Liver (tissue), 9 donors: ENCODE results near the gene IL11. TPM values are rescaled to one million over a fixed set of nuclear protein-coding genes. Genes with fewer than 3 reads are reported as not detected.

ENCODE experiments used
- DNase-seq: peaks from one replicate; pipeline ENCODE4 v3.0.0-alpha.2; 2017; ENCODE audit warnings: low spot score
- H3K27ac ChIP-seq, 2 donors: one replicate each; pipeline ENCODE4 v1.7.0; 2013; ENCODE audit warnings: inconsistent platforms in 2 of 2, low read length in 2 of 2, control low read depth in 1 of 2, low read depth in 1 of 2, mild to moderate bottlenecking in 1 of 2
- H3K27me3 ChIP-seq, 4 donors: one replicate each; pipeline versions ENCODE4 v1.6.1 to v1.7.0; 2013; ENCODE audit warnings: low read length in 3 of 4, inconsistent platforms in 1 of 4, mild to moderate bottlenecking in 1 of 4, moderate library complexity in 1 of 4; ENCODE audit not compliant: control insufficient read depth in 4 of 4, insufficient read depth in 4 of 4
- H3K36me3 ChIP-seq, 4 donors: one replicate each; pipeline versions ENCODE4 v1.6.1 to v1.7.0; 2013; ENCODE audit warnings: low read length in 3 of 4, mild to moderate bottlenecking in 3 of 4, low read depth in 1 of 4, moderate library complexity in 1 of 4; ENCODE audit not compliant: control insufficient read depth in 4 of 4, insufficient read depth in 3 of 4
- H3K4me1 ChIP-seq, 4 donors: one replicate each; pipeline versions ENCODE4 v1.6.1 to v1.7.0; 2013; ENCODE audit warnings: low read length in 3 of 4, mild to moderate bottlenecking in 3 of 4, moderate library complexity in 1 of 4; ENCODE audit not compliant: control insufficient read depth in 4 of 4, insufficient read depth in 4 of 4
- H3K4me3 ChIP-seq, 3 donors: one replicate each; pipeline versions ENCODE4 v1.6.1 to v1.7.0; 2013; ENCODE audit warnings: low read length in 3 of 3, control low read depth in 1 of 3, low read depth in 1 of 3, mild to moderate bottlenecking in 1 of 3
- H3K9ac ChIP-seq, 2 donors: one replicate each; pipeline ENCODE4 v1.7.0; 2013; ENCODE audit warnings: low read length in 2 of 2, mild to moderate bottlenecking in 2 of 2, moderate library complexity in 2 of 2, control low read depth in 1 of 2, low read depth in 1 of 2
- H3K9me3 ChIP-seq, 4 donors: one replicate each; pipeline versions ENCODE4 v1.6.1 to v1.7.0; 2013; ENCODE audit warnings: low read length in 3 of 4; ENCODE audit not compliant: control insufficient read depth in 4 of 4
- CTCF ChIP-seq: fragments of 150-350 bp; IDR thresholded peaks from 2 replicates; pipeline ENCODE4 v1.5.1; 2017; ENCODE audit warnings: improper control_type of control experiment, low read depth, low read length; ENCODE audit not compliant: missing input control
- EGR1 ChIP-seq, 2 donors: IDR thresholded peaks; 2 replicates each; pipeline ENCODE4 v1.6.1; 2016 to 2018; ENCODE audit warnings: antibody characterized with exemption in 2 of 2, low read depth in 2 of 2
- FOXA1 ChIP-seq: IDR thresholded peaks from 2 replicates; pipeline ENCODE4 v1.6.1; 2016; ENCODE audit warnings: antibody characterized with exemption
- FOXA2 ChIP-seq: IDR thresholded peaks from 2 replicates; pipeline ENCODE4 v1.6.1; 2016; ENCODE audit warnings: antibody characterized with exemption
- GABPA ChIP-seq, 2 donors: IDR thresholded peaks in 1 of 2; conservative IDR thresholded peaks in 1 of 2; 2 replicates each; pipeline ENCODE4 v1.6.1; 2016; ENCODE audit warnings: antibody characterized with exemption in 2 of 2, mild to moderate bottlenecking in 1 of 2, moderate library complexity in 1 of 2
- HNF4A ChIP-seq, 2 donors: conservative IDR thresholded peaks; 2 replicates each; pipeline ENCODE4 v1.6.1; 2016; ENCODE audit warnings: antibody characterized with exemption in 2 of 2, mild to moderate bottlenecking in 2 of 2
- HNF4G ChIP-seq: IDR thresholded peaks from 2 replicates; pipeline ENCODE4 v1.6.1; 2016; ENCODE audit warnings: antibody characterized with exemption
- JUND ChIP-seq, 2 donors: IDR thresholded peaks; 2 replicates each; pipeline ENCODE4 v1.6.1; 2016; ENCODE audit warnings: antibody characterized with exemption in 2 of 2
- NR2F2 ChIP-seq: IDR thresholded peaks from 2 replicates; pipeline ENCODE4 v1.6.1; 2016; ENCODE audit warnings: antibody characterized with exemption
- RAD21 ChIP-seq, 2 donors: IDR thresholded peaks; 2 replicates each; pipeline ENCODE4 v1.6.1; 2016; ENCODE audit warnings: antibody characterized with exemption in 2 of 2, mild to moderate bottlenecking in 2 of 2
- REST ChIP-seq: IDR thresholded peaks from 2 replicates; pipeline ENCODE4 v1.6.1; 2016; ENCODE audit warnings: antibody characterized with exemption, mild to moderate bottlenecking
- RXRA ChIP-seq, 2 donors: IDR thresholded peaks; 2 replicates each; pipeline ENCODE4 v1.6.1; 2017 to 2018; ENCODE audit warnings: antibody characterized with exemption in 2 of 2, mild to moderate bottlenecking in 1 of 2
- SP1 ChIP-seq: IDR thresholded peaks from 2 replicates; pipeline ENCODE4 v1.6.1; 2018; ENCODE audit warnings: antibody characterized with exemption, mild to moderate bottlenecking
- WGBS: extraction: QIAGEN DNeasy Blood & Tissue Kit; methylation state at CpG from one replicate; pipeline ENCODE4 v1.1.7; 2013; 5-methylcytosine and 5-hydroxymethylcytosine counted together
- polyA plus RNA-seq, 2 donors: library from polyadenylated mRNA; stranded (reverse) in 1 of 2; unstranded in 1 of 2; fragments of 200-250 nt in 1 of 2; fragments of >200 nt in 1 of 2; fragmentation: Nextera tagmentation in 1 of 2; extraction: Ambion mirVana in 1 of 2; gene quantifications; one replicate each; pipeline versions ENCODE4 v1.2.1 to v1.2.3, GENCODE V29; 2013 to 2015
- total RNA-seq, 2 donors: library from RNA; depleted of rRNA; stranded (reverse); fragments of >200 nt; gene quantifications; one replicate each; pipeline ENCODE4 v1.2.3, GENCODE V29; 2014
- TF ChIP-seq, protein P1 (sequence below): IDR thresholded peaks from 2 replicates; pipeline ENCODE4 v1.6.1; 2016; ENCODE audit warnings: antibody characterized with exemption
- TF ChIP-seq, protein P2 (sequence below): IDR thresholded peaks from 2 replicates; pipeline ENCODE4 v1.6.1; 2016; ENCODE audit warnings: antibody characterized with exemption
- donor health status: healthy.
- donor health status: healthy.
- donor health status: healthy.
- donor health status: healthy.
- donor health status: healthy.

Gene IL11
- total and polyA plus RNA-seq, 4 donors: not detected

GRCh38 chr19:55400281-55401087, 30.2 kb upstream of the IL11 start:
- Histone ChIP-seq H3K27ac (no peak overlapping the region), H3K36me3 (peaks cover 3 to 21% (median 8%) of the 10 kb centered on the region in 4 donors), H3K9ac (no peak overlapping the region), H3K4me1 (no peaks in the 10 kb centered on the region), H3K27me3 (no peaks in the 10 kb centered on the region), H3K4me3 (no peak overlapping the region), H3K9me3 (no peaks in the 10 kb centered on the region)
- WGBS: 95% methylated on average over 14 of the region's 14 CpGs
- no peak for DNase-seq
- TF ChIP-seq SP1 (no peak), FOXA2 (no peak), HNF4G (no peak), FOXA1 (no peak), JUND (IDR thresholded peaks at IDR 0.05) (no peak), NR2F2 (no peak), GABPA (IDR thresholded peaks at IDR 0.05 in 1 of 2, conservative IDR thresholded peaks at IDR 0.05 in 1 of 2) (no peak), EGR1 (IDR thresholded peaks at IDR 0.05; ENCODE audit: low read depth in 2 of 2) (no peak), CTCF (no peak), REST (no peak), RXRA (IDR thresholded peaks at IDR 0.05) (no peak), HNF4A (conservative IDR thresholded peaks at IDR 0.05) (no peak), RAD21 (IDR thresholded peaks at IDR 0.05) (no peak)
- TF ChIP-seq, protein P1, sequence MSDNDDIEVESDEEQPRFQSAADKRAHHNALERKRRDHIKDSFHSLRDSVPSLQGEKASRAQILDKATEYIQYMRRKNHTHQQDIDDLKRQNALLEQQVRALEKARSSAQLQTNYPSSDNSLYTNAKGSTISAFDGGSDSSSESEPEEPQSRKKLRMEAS: no peak
- TF ChIP-seq, protein P2, sequence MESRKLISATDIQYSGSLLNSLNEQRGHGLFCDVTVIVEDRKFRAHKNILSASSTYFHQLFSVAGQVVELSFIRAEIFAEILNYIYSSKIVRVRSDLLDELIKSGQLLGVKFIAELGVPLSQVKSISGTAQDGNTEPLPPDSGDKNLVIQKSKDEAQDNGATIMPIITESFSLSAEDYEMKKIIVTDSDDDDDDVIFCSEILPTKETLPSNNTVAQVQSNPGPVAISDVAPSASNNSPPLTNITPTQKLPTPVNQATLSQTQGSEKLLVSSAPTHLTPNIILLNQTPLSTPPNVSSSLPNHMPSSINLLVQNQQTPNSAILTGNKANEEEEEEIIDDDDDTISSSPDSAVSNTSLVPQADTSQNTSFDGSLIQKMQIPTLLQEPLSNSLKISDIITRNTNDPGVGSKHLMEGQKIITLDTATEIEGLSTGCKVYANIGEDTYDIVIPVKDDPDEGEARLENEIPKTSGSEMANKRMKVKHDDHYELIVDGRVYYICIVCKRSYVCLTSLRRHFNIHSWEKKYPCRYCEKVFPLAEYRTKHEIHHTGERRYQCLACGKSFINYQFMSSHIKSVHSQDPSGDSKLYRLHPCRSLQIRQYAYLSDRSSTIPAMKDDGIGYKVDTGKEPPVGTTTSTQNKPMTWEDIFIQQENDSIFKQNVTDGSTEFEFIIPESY: no peak
